Neural cell (in vitro differentiated cells): ENCODE data around the gene NRDC.

Source experiments
- CTCF ChIP-seq: fragments of 450-650 bp; IDR thresholded peaks from 2 replicates; pipeline ENCODE4 v1.5.1; 2014; ENCODE audit warnings: antibody characterized with exemption, mild to moderate bottlenecking, moderate library complexity; ENCODE audit not compliant: poor library complexity, severe bottlenecking
- EP300 ChIP-seq: fragments of 450-650 bp; conservative IDR thresholded peaks from 2 replicates; pipeline ENCODE4 v1.6.1; 2014; ENCODE audit warnings: antibody characterized with exemption, mild to moderate bottlenecking, moderate library complexity; ENCODE audit not compliant: poor library complexity, severe bottlenecking
- EZH2 ChIP-seq: fragments of 200-600, 300-800 bp; shearing (Covaris generic), sonication (generic); IDR thresholded peaks from 2 replicates; pipeline ENCODE4 v1.6.1; 2014; ENCODE audit warnings: antibody characterized with exemption, low read length, borderline replicate concordance, mild to moderate bottlenecking; ENCODE audit not compliant: insufficient read depth, poor library complexity, severe bottlenecking
- MXI1 ChIP-seq: fragments of 450-650 bp; conservative IDR thresholded peaks from 2 replicates; pipeline ENCODE4 v1.6.1; 2014; ENCODE audit warnings: antibody characterized with exemption, mild to moderate bottlenecking; ENCODE audit not compliant: poor library complexity, severe bottlenecking
- RAD21 ChIP-seq: fragments of 450-650 bp; conservative IDR thresholded peaks from 2 replicates; pipeline ENCODE4 v1.6.1; 2014; ENCODE audit warnings: antibody characterized with exemption, mild to moderate bottlenecking, moderate library complexity
- REST ChIP-seq: IDR thresholded peaks from 2 replicates; pipeline ENCODE4 v1.6.1; 2012; ENCODE audit warnings: borderline replicate concordance
- TAF1 ChIP-seq: IDR thresholded peaks from 2 replicates; pipeline ENCODE4 v1.6.1; 2012; ENCODE audit warnings: low read depth

- TF ChIP-seq MXI1 (no peak), CTCF (no peak), EP300 (no peak), REST (no peak), RAD21 (no peak), TAF1 (no peak), EZH2 (no peak)
These were observed 88.1 kb downstream of the NRDC start for GRCh38 chr1:51790385-51790784.
